ENCODE data around the gene FAM118B. TPM values are rescaled to one million over a fixed set of nuclear protein-coding genes. Genes with fewer than 3 reads are reported as not detected.
A peak's percentile ranks its signal among the peaks of the same experiment; 100 is the strongest.

Gene FAM118B
- total RNA-seq, 1 experiment from 2014 or later = 40.0 TPM

GRCh38 chr11:126282736-126283591 is 71.4 kb downstream of the FAM118B start, which contains the start of gene TIRAP:
TIRAP (plus strand) TSS chr11:126283093; CDS start chr11:126290895, 7,802 bp downstream.
- H2AFZ ChIP-seq (ENCODE audit: low read length) = no peak within 1 kb of the TSS
- no CpG with 5 or more reads among the region's 82 CpGs for WGBS (ENCODE audit: extremely low coverage, insufficient read length, low lambda C conversion rate)
- peaks cover 2 to 9% (median 2%) of the 10 kb centered on the region in 3 experiments; a peak in 5 of 7 replicates for H3K36me3 Mint-ChIP-seq (ENCODE audit: insufficient read depth in 1 of 3, low read depth in 3 of 3)

More at GRCh38 chr11:126282736-126283591, 71.4 kb downstream of the FAM118B start, which contains the start of gene TIRAP:
- Histone ChIP-seq H4K91ac (ENCODE audit: insufficient read length, low read depth, low read length) (no peak within 1 kb of the TSS), H3K79me2 (ENCODE audit: insufficient read depth, low read length) (no peaks in the 10 kb centered on the region), H3K27ac (ENCODE audit: insufficient read length, low read depth, low read length) (no peak within 1 kb of the TSS), H3K4ac (ENCODE audit: low read depth, low read length) (no peak within 1 kb of the TSS), H3K56ac (ENCODE audit: insufficient read length, low read depth, low read length) (no peak within 1 kb of the TSS), H3K27me3 (ENCODE audit: insufficient read depth, low read length) (peaks cover 2% of the 10 kb centered on the region; the same call in 1 of the 2 replicates), H4K5ac (ENCODE audit: insufficient read length, low read depth, low read length) (peak within 1 kb of the TSS; percentile 61), H4K20me1 (ENCODE audit: control insufficient read depth, insufficient read depth, insufficient read length) (no peaks in the 10 kb centered on the region), H2BK15ac (ENCODE audit: low read depth, low read length) (no peak within 1 kb of the TSS), H2BK12ac (ENCODE audit: insufficient read length, low read depth, low read length) (no peak within 1 kb of the TSS), H2BK120ac (ENCODE audit: low read depth, low read length, poor library complexity, severe bottlenecking) (no peak within 1 kb of the TSS), H2BK5ac (ENCODE audit: insufficient read length, low read length) (no peak within 1 kb of the TSS), H3T11ph (ENCODE audit: low read length) (no peak within 1 kb of the TSS), H3K9me3 (ENCODE audit: control insufficient read depth, low read depth, low read length) (no peaks in the 10 kb centered on the region), H3K79me1 (ENCODE audit: insufficient read depth, low read depth, low read length, poor library complexity, severe bottlenecking) (no peaks in the 10 kb centered on the region), H3K4me1 (ENCODE audit: insufficient read depth, low read length) (peaks cover 4% of the 10 kb centered on the region; the same call in 1 of the 2 replicates), H4K8ac (replicated peaks; ENCODE audit: insufficient read length, low read depth, low read length) (no peak within 1 kb of the TSS), H2BK20ac (ENCODE audit: low read depth, low read length, poor library complexity, severe bottlenecking) (no peak within 1 kb of the TSS), H2AK5ac (ENCODE audit: insufficient read length, low read length) (no peak within 1 kb of the TSS), H3K4me2 (ENCODE audit: insufficient read depth, insufficient read length, low read length) (peak within 1 kb of the TSS; percentile 98), H3K14ac (ENCODE audit: insufficient read depth, low read length) (peak within 1 kb of the TSS; percentile 81; the same call in 1 of the 2 replicates), H3K9ac (ENCODE audit: extremely low read depth, insufficient read length, low read length) (peak within 1 kb of the TSS; percentile 62), H3K23ac (ENCODE audit: insufficient read length, low read depth, low read length) (no peak within 1 kb of the TSS), H3K23me2 (ENCODE audit: insufficient read length, low read depth, low read length, poor library complexity, severe bottlenecking) (peaks cover 13% of the 10 kb centered on the region), H3K18ac (ENCODE audit: insufficient read length, low read depth, low read length) (peak within 1 kb of the TSS; percentile 10)
- DNase-seq = peak; percentile 60
- peaks cover 14% of the 10 kb centered on the region for H3K27me3 Mint-ChIP-seq (ENCODE audit: low read depth)
- peak within 1 kb of the TSS in 1 of 3 experiments; percentile 22; a peak in 2 of 7 replicates for H3K27ac Mint-ChIP-seq
- no peaks in the 10 kb centered on the region; a peak in 1 of 5 replicates for H3K9me3 Mint-ChIP-seq
- peaks cover 14 to 16% of the 10 kb centered on the region in 2 experiments for H3K4me1 Mint-ChIP-seq
- peak within 1 kb of the TSS; percentile 77 to 89 for H3K4me3 Mint-ChIP-seq
- peak; percentile 45; the same call in 2 of the 3 replicates for TF ChIP-seq CTCF (conservative IDR thresholded peaks at IDR 0.05)
